OCI-LY7 (cell line): ENCODE measurements around the gene HAND1. TPM values are rescaled to one million over a fixed set of nuclear protein-coding genes. Genes with fewer than 3 reads are reported as not detected.

Experiments
- BruUV-seq: library from RNA; stranded (reverse); fragments of 400-500 nt; replicated peaks from 2 replicates; lab custom pipeline; 2021; lab: Mats Ljungman, UMichigan
- CTCF ChIA-PET: fragments of 300-600 bp; sonication (Branson Sonifier 250); formaldehyde crosslinking; loops from one replicate; lab custom pipeline; 2022; ENCODE audit warnings: antibody characterized with exemption; ENCODE audit not compliant: unreplicated experiment; lab: Charles Lee
- POLR2A ChIA-PET: fragments of 300-600 bp; sonication (Branson Sonifier 250); formaldehyde crosslinking; loops from one replicate; lab custom pipeline; 2022; ENCODE audit warnings: antibody characterized with exemption; lab: Charles Lee
- DNase-seq: peaks from one replicate; pipeline ENCODE4 v3.0.0-alpha.2; 2015; ENCODE audit warnings: low spot score
- H2AFZ ChIP-seq: fragments of 200-600 bp; sonication (generic), shearing (Covaris generic); 2 replicates; pipeline ENCODE4 v1.6.1; 2014; ENCODE audit warnings: mild to moderate bottlenecking, antibody characterized with exemption, low read length, moderate library complexity
- H3K27ac ChIP-seq: fragments of 200-600 bp; sonication (generic); 2 replicates; pipeline ENCODE4 v1.5.1; 2014; ENCODE audit warnings: mixed run types, low read depth, mild to moderate bottlenecking, moderate library complexity, low read length, inconsistent platforms; ENCODE audit not compliant: poor library complexity, severe bottlenecking
- H3K36me3 ChIP-seq: fragments of 200-600 bp; sonication (generic); 2 replicates; pipeline ENCODE4 v1.6.1; 2014; ENCODE audit warnings: mild to moderate bottlenecking, antibody characterized with exemption, low read length, moderate library complexity, mixed read lengths; ENCODE audit not compliant: insufficient read depth
- H3K4me1 ChIP-seq: fragments of 200-600 bp; sonication (generic); 2 replicates; pipeline ENCODE4 v1.5.1; 2014; ENCODE audit warnings: mild to moderate bottlenecking, low read length; ENCODE audit not compliant: insufficient read depth, poor library complexity, severe bottlenecking
- H3K4me2 ChIP-seq: fragments of 200-600 bp; sonication (generic); 2 replicates; pipeline ENCODE4 v1.6.1; 2014; ENCODE audit warnings: mild to moderate bottlenecking, low read length
- H3K4me3 ChIP-seq: fragments of 200-600 bp; sonication (generic); 2 replicates; pipeline ENCODE4 v1.5.1; 2014; ENCODE audit warnings: mild to moderate bottlenecking, low read depth, low read length; ENCODE audit not compliant: poor library complexity, severe bottlenecking
- H3K79me2 ChIP-seq: fragments of 200-600 bp; sonication (generic); 2 replicates; pipeline ENCODE4 v1.6.1; 2016; ENCODE audit warnings: low read depth, mild to moderate bottlenecking, low read length, moderate library complexity, mixed read lengths; ENCODE audit not compliant: insufficient read depth
- H3K9me2 ChIP-seq: fragments of 200-600 bp; sonication (generic); 2 replicates; pipeline ENCODE4 v1.6.1; 2016; ENCODE audit warnings: mild to moderate bottlenecking, low read length, mixed read lengths; ENCODE audit not compliant: insufficient read depth
- H3K9me3 ChIP-seq: fragments of 200-600 bp; sonication (generic); 2 replicates; pipeline ENCODE4 v1.6.1; 2014; ENCODE audit warnings: mild to moderate bottlenecking, mixed run types, low read length, mixed read lengths
- H4K20me1 ChIP-seq: fragments of 200-600 bp; sonication (generic); 2 replicates; pipeline ENCODE4 v1.6.1; 2014; ENCODE audit warnings: mild to moderate bottlenecking, antibody characterized with exemption, low read length, moderate library complexity, mixed read lengths; ENCODE audit not compliant: insufficient read depth
- EZH2phosphoT487 ChIP-seq: fragments of 200-600 bp; sonication (generic); IDR thresholded peaks from 2 replicates; pipeline ENCODE4 v1.6.1; 2018; ENCODE audit warnings: low read depth, borderline replicate concordance, mild to moderate bottlenecking, mixed run types, antibody characterized with exemption, low read length, moderate library complexity, mixed read lengths
- intact Hi-C: fragments of 100-400 bp; cut with micrococcal nuclease; formaldehyde crosslinking; loops from one replicate; pipeline ENCODE4 v1.10.0; 2022; ENCODE audit not compliant: unreplicated experiment
- total RNA-seq, 2 experiments: library from RNA; depleted of rRNA in 1 of 2; stranded (reverse); fragments of >200 nt in 1 of 2; shearing (Covaris generic) in 1 of 2; gene quantifications; 2 replicates each; pipeline ENCODE4 v1.2.3, GENCODE V29; 2014 to 2022
- TF ChIP-seq, protein P1 (sequence below): fragments of 200-600 bp; sonication (generic); conservative IDR thresholded peaks from 2 replicates; pipeline ENCODE4 v1.5.1; 2014; ENCODE audit warnings: mild to moderate bottlenecking, antibody characterized with exemption, low read length, moderate library complexity, mixed read lengths

The HAND1 gene
- total RNA-seq, 2 experiments from 2014 or later: not detected

DNA sequence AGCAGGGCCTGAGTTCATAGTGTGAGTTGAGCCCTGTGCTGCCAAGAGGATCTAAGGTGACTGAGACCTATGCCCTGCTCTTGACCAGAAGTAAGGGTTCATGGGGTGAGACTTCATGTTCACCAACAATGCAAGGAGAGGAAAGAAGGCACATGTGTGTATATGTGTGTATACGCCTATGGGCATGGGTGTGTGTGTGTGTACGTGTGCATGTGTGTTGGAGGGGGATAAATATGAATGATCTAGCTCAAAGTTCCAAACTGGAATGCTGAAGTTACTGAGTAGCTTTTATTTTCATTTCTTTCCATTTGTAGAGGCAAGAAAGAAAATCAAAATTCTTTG lies 25.6 kb upstream of the HAND1 start:
- POLR2A ChIA-PET: interaction anchor here (0.7 to 1.1 kb wide), 2 partner anchors 116 to 174 kb away, joined by 4 to 5 read pairs; no protein-coding TSS in a partner anchor
- Histone ChIP-seq H3K27ac (no peak overlapping the region), H3K36me3 (no peaks in the 10 kb centered on the region), H3K4me2 (no peak overlapping the region; the same call in 1 of the 2 replicates), H3K79me2 (no peaks in the 10 kb centered on the region), H4K20me1 (no peaks in the 10 kb centered on the region), H3K4me3 (no peak overlapping the region), H3K4me1 (no peaks in the 10 kb centered on the region), H3K9me3 (no peaks in the 10 kb centered on the region), H2AFZ (no peak overlapping the region), H3K9me2 (no peaks in the 10 kb centered on the region)
- intact Hi-C loops: no loop called here
- BruUV-seq: no TSS peak
- TF ChIP-seq EZH2phosphoT487: no peak
- TF ChIP-seq, protein P1, sequence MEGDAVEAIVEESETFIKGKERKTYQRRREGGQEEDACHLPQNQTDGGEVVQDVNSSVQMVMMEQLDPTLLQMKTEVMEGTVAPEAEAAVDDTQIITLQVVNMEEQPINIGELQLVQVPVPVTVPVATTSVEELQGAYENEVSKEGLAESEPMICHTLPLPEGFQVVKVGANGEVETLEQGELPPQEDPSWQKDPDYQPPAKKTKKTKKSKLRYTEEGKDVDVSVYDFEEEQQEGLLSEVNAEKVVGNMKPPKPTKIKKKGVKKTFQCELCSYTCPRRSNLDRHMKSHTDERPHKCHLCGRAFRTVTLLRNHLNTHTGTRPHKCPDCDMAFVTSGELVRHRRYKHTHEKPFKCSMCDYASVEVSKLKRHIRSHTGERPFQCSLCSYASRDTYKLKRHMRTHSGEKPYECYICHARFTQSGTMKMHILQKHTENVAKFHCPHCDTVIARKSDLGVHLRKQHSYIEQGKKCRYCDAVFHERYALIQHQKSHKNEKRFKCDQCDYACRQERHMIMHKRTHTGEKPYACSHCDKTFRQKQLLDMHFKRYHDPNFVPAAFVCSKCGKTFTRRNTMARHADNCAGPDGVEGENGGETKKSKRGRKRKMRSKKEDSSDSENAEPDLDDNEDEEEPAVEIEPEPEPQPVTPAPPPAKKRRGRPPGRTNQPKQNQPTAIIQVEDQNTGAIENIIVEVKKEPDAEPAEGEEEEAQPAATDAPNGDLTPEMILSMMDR: no peak
- no peak for DNase-seq
- CTCF ChIA-PET: no interaction called here

DNA sequence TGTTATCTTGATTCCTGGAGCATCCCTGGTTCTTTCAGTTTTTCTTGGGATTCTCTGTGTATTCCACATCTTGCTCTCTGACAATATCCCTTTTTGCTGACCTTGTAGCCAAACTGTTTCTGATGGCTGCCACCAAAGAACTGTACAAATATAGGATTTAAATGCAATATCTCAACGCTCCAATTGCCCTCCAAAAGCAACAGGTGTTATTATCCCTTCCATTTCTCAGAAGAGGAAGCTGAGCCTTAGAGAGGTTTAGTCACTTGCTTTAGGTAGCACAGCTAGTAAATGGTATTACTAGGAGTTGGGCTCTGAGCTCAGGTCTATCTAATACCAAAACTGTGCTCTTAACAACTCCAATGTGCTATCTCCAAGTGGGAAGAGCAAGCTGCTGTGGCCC lies 24.2 kb upstream of the HAND1 start:
- POLR2A ChIA-PET: no interaction called here
- Histone ChIP-seq H2AFZ (no peak overlapping the region), H3K4me2 (no peak overlapping the region)

DNA sequence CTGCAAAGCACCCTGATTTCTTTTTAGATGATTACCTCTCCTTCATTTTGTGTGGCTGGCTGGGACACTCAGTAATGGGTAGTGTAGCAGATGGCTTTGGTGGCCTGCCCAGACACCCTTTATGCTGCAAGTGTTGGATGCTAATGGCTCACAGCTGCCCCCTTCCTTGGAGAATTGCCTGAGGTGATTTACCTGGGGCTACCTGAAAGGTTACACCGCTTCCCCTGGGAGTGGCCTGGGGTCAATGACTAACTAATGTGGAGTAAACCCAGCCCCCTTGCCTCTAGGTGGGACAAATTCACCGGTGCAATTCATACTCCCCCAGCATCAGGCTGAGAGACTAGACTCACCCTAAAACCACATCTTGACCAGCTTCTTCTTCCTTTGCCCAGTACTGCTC lies 23.5 kb upstream of the HAND1 start:
- TF ChIP-seq, protein P1: no peak
- no peak for TF ChIP-seq EZH2phosphoT487
- H3K9me2 ChIP-seq: no peaks in the 10 kb centered on the region
- intact Hi-C loops: no loop called here
- H3K4me3 ChIP-seq: no peak overlapping the region
- no peaks in the 10 kb centered on the region for H3K4me1 ChIP-seq
- no peaks in the 10 kb centered on the region for H3K36me3 ChIP-seq
- POLR2A ChIA-PET: no interaction called here
- no TSS peak for BruUV-seq
- H2AFZ ChIP-seq: no peak overlapping the region
- H4K20me1 ChIP-seq: no peaks in the 10 kb centered on the region
- H3K79me2 ChIP-seq: no peaks in the 10 kb centered on the region
- H3K27ac ChIP-seq: no peak overlapping the region
- H3K4me2 ChIP-seq: no peak overlapping the region
- CTCF ChIA-PET: no interaction called here
- no peak for DNase-seq
- H3K9me3 ChIP-seq: no peaks in the 10 kb centered on the region

More for the DNA sequence above, 24.2 kb upstream of the HAND1 start:
- Histone ChIP-seq H3K9me3 (no peaks in the 10 kb centered on the region), H3K36me3 (no peaks in the 10 kb centered on the region), H3K9me2 (no peaks in the 10 kb centered on the region), H4K20me1 (no peaks in the 10 kb centered on the region), H3K4me3 (no peak overlapping the region), H3K79me2 (no peaks in the 10 kb centered on the region), H3K27ac (no peak overlapping the region), H3K4me1 (no peaks in the 10 kb centered on the region)
- DNase-seq: no peak
- TF ChIP-seq EZH2phosphoT487: no peak
- TF ChIP-seq, protein P1: no peak
- intact Hi-C loops: no loop called here
- no TSS peak for BruUV-seq
- CTCF ChIA-PET: no interaction called here
